MCF 10A (cell line): ENCODE data around the gene TP53BP2. TPM values are rescaled to one million over a fixed set of nuclear protein-coding genes. Genes with fewer than 3 reads are reported as not detected.

ENCODE experiments used
- BruUV-seq: library from RNA; stranded (reverse); fragments of 400-500 nt; replicated peaks from 2 replicates; lab custom pipeline; 2021; lab: Mats Ljungman, UMichigan
- CTCF ChIA-PET: fragments of 300-600 bp; sonication (Branson Sonifier 250); formaldehyde crosslinking; extraction: SDS; loops from one replicate; lab custom pipeline; 2021; ENCODE audit warnings: antibody characterized with exemption, inconsistent platforms; lab: Yijun Ruan, JAX
- POLR2A ChIA-PET: fragments of 300-600, 350-650 bp; sonication (Branson Sonifier 250); formaldehyde crosslinking; extraction: SDS; loops from one replicate; lab custom pipeline; 2020; ENCODE audit warnings: antibody characterized with exemption, inconsistent platforms; lab: Yijun Ruan, JAX
- DNase-seq: peaks from one replicate; pipeline ENCODE4 v3.0.0-alpha.2; 2018; ENCODE audit not compliant: unreplicated experiment
- H3K27ac Mint-ChIP-seq: one replicate; pipeline ENCODE4 v1.8.0; 2022; ENCODE audit warnings: mild to moderate bottlenecking, low read depth, mixed read lengths; ENCODE audit not compliant: unreplicated experiment
- H3K27me3 Mint-ChIP-seq: one replicate; pipeline ENCODE4 v1.8.0; 2022; ENCODE audit warnings: mixed read lengths; ENCODE audit not compliant: insufficient read depth, unreplicated experiment
- H3K36me3 Mint-ChIP-seq: one replicate; pipeline ENCODE4 v1.8.0; 2022; ENCODE audit warnings: mild to moderate bottlenecking, moderate library complexity, mixed read lengths; ENCODE audit not compliant: insufficient read depth, unreplicated experiment
- H3K4me1 Mint-ChIP-seq: one replicate; pipeline ENCODE4 v1.8.0; 2022; ENCODE audit warnings: mixed read lengths; ENCODE audit not compliant: insufficient read depth, unreplicated experiment
- H3K4me3 Mint-ChIP-seq: one replicate; pipeline ENCODE4 v1.8.0; 2022; ENCODE audit warnings: mild to moderate bottlenecking, moderate library complexity, mixed read lengths; ENCODE audit not compliant: unreplicated experiment
- H3K9me3 Mint-ChIP-seq: one replicate; pipeline ENCODE4 v1.8.0; 2022; ENCODE audit warnings: mixed read lengths; ENCODE audit not compliant: unreplicated experiment
- CTCF ChIP-seq: fragments of 200-600 bp; IDR thresholded peaks from one replicate; pipeline ENCODE4 v1.8.0; 2022; ENCODE audit warnings: antibody characterized with exemption, mild to moderate bottlenecking; ENCODE audit not compliant: unreplicated experiment
- intact Hi-C: fragments of 100-400 bp; cut with micrococcal nuclease; formaldehyde crosslinking; loops from 2 replicates; pipeline ENCODE4 v1.14.1; 2022
- total RNA-seq: library from RNA; stranded (reverse); gene quantifications from 2 replicates; pipeline ENCODE4 v1.2.3, GENCODE V29; 2022

Gene TP53BP2
- total RNA-seq, 1 experiment from 2014 or later, result 64.0 TPM

GRCh38 chr1:223831755-223832636, 13.8 kb downstream of the TP53BP2 start:
- Mint-ChIP-seq H3K4me3 (no peak overlapping the region), H3K27me3 (no peaks in the 10 kb centered on the region), H3K27ac (peak overlapping the region; percentile 80), H3K4me1 (peaks cover 27% of the 10 kb centered on the region), H3K36me3 (no peaks in the 10 kb centered on the region), H3K9me3 (no peaks in the 10 kb centered on the region)
- intact Hi-C loops, result loop anchor here (1.0 kb wide), 1 partner anchor 12 kb away; no protein-coding TSS in a partner anchor
- no TSS peak for BruUV-seq
- DNase-seq, result peak; percentile 59
- ChIA-PET CTCF (interaction anchor here (0.7 to 1.9 kb wide), 9 partner anchors 10 to 219 kb away, joined by 3 to 7 read pairs (median 4); partner anchors contain the start of gene TP53BP2), POLR2A (interaction anchor here (0.7 to 7.0 kb wide), 7 partner anchors 8 to 117 kb away, joined by 3 to 144 read pairs (median 6); partner anchors contain the start of gene TP53BP2)
- peak; percentile 13 for TF ChIP-seq CTCF

- Mint-ChIP-seq H3K9me3 (no peaks in the 10 kb centered on the region), H3K4me1 (peaks cover 48% of the 10 kb centered on the region), H3K27ac (no peak overlapping the region), H3K4me3 (no peak overlapping the region), H3K36me3 (no peaks in the 10 kb centered on the region), H3K27me3 (no peaks in the 10 kb centered on the region)
- DNase-seq, result no peak
- POLR2A ChIA-PET, result interaction anchor here (0.8 to 3.3 kb wide), 4 partner anchors 11 to 19 kb away, joined by 3 to 46 read pairs (median 5); partner anchors contain the start of gene TP53BP2
- CTCF ChIA-PET, result interaction anchor here (0.6 to 2.0 kb wide), 5 partner anchors 8 to 403 kb away, joined by 3 to 7 read pairs (median 4); no protein-coding TSS in a partner anchor
- TF ChIP-seq CTCF, result no peak
- no TSS peak for BruUV-seq
- intact Hi-C loops, result no loop called here
These were observed 16.1 kb downstream of the TP53BP2 start for GRCh38 chr1:223829678-223830077.

GRCh38 chr1:223828162-223828848, 17.4 kb downstream of the TP53BP2 start:
- ChIA-PET CTCF (interaction anchor here (0.9 kb wide), 1 partner anchor 9 kb away, joined by 3 read pairs; no protein-coding TSS in a partner anchor), POLR2A (interaction anchor here (3.3 kb wide), 1 partner anchor 17 kb away, joined by 46 read pairs; the partner anchor contains the start of gene TP53BP2)
- no peak for DNase-seq
- BruUV-seq, result no TSS peak
- no peaks in the 10 kb centered on the region for H3K9me3 Mint-ChIP-seq
- intact Hi-C loops, result no loop called here
- no peak overlapping the region for H3K27ac Mint-ChIP-seq
- no peak for TF ChIP-seq CTCF
- no peaks in the 10 kb centered on the region for H3K27me3 Mint-ChIP-seq
- no peak overlapping the region for H3K4me3 Mint-ChIP-seq
- H3K36me3 Mint-ChIP-seq, result no peaks in the 10 kb centered on the region
- peaks cover 50% of the 10 kb centered on the region for H3K4me1 Mint-ChIP-seq
